ENCODE measurements around the gene SNX30.
A peak's percentile ranks its signal among the peaks of the same experiment; 100 is the strongest.
"Not testable (repeated sequence)": the region's sequence is repeated elsewhere in the genome, so short reads cannot be mapped to it uniquely, and the experiment has no call there.

SNX30 gene, protein sequence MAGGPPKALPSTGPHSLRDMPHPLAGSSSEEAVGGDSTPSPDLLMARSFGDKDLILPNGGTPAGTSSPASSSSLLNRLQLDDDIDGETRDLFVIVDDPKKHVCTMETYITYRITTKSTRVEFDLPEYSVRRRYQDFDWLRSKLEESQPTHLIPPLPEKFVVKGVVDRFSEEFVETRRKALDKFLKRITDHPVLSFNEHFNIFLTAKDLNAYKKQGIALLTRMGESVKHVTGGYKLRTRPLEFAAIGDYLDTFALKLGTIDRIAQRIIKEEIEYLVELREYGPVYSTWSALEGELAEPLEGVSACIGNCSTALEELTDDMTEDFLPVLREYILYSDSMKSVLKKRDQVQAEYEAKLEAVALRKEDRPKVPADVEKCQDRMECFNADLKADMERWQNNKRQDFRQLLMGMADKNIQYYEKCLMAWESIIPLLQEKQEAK

GRCh38 chr9:112750016-112750763 lies at the start of gene SNX30:
Gene SNX30 (plus strand): TSS chr9:112750760. CDS start chr9:112751002, 242 bp downstream.
- peak; percentile 41 for DNase-seq

DNA sequence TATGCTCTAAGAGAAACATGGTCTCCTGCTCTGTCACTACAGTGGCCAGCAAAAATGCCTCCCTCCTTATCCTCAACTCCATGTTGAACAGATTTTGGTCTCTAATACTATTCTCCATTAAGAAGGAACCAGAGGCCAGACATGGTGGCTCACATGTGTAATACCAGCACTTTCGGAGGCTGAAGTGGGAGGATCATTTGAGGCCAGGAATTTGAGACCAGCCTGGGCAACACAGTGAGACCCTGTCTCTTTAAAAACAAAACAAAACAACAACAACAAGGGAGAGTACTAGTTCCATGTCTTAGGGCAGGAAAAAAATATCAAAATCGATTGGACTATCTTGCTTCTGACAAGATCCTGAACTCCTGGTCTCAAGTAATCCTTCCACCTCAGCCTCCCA lies 47.3 kb upstream of the SNX30 start:
- DNase-seq = no peak

- DNase-seq = no peak
Measured at GRCh38 chr9:112705768-112706427, 44.7 kb upstream of the SNX30 start.

DNA sequence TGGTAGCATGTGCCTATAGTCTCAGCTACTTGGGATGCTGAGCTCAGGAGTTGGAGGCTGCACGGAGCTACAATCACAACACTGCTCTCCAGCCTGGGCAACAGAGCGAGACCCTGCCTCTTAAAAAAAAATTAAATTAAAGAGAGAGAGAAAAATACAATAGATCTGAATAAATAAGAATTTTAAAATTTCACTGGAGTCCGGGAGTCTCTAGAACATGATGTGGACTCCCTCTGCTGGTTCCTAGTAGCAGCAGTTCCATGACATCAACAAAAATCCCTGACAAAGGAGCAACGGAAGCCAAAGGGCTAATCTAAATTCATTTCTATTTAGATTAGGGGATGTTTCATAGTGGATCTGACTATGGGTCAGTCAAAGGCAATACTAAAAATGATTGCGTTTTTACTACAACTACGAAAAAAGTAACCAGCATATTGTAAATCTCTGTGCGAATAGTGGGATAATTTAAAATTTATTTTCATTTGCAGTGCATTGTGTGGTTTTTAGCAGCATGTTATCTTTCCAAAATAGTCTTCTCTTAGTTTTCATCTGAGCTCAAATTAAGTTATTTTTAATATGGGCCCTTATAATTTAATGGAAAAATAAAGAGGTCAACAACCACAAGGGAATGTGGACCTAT lies 39.4 kb upstream of the SNX30 start:
- DNase-seq = peak; percentile 58

DNA sequence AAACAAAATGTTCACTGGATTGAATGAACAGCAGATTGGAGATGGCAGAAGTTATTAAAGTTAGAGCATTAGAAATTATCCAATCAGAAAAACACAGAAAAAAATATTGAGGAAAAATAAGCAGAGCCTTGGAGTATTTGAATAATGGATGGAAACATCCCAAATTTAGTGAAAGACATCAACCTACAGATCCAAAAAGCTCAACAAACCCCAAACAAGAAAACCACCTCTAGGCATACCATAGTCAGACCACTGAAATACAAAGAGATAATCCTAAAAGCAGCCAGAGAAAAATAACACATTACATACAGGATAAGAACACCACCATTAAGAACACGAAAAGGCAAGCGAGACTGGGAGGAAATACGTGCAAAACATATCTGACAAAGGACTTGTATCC lies 37.9 kb upstream of the SNX30 start:
- no peak for DNase-seq

DNA sequence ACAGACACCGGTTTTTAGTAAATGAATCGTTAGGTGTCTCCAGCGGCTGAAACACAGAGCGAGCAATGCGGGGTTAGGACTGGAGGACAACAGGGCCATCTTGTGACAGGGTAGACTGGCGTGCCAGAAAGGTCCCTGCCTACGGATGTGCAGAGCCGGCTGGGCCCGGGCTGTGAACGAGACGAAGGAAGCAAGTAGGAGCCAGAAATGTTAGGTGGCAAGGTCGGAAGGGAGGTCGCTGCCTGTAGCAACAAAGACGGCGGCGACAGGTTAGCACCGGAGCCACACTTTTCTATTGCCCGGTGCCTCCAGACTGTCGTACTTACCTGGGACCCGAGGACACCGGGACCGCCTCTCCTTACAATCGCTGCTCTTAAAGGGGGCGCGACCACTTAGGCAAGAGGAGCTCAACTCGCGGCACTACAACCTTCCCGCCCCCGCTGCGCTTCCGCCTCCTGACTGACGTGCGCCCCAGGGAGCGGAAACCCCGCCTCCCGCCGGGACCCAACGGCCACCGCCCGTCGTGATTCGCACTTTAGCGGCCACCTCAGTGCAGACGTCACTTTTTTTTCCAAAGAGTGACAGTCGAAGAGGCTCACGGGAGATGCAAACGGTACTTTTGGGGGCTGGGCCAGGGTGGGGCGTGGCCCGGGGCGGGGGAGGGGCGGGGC lies 32.8 kb upstream of the SNX30 start, which contains the start of gene INIP:
INIP (minus strand) TSS at position 457 of the 671 bp plus-strand sequence. CDS start 1,632 bp downstream, outside the sequence.
- peak; percentile 93 for DNase-seq

- no peak for DNase-seq
Measured at GRCh38 chr9:112719241-112719691, 31.3 kb upstream of the SNX30 start.

GRCh38 chr9:112719696-112720095 lies 30.9 kb upstream of the SNX30 start:
- DNase-seq = no peak

GRCh38 chr9:112720113-112720780 lies 30.3 kb upstream of the SNX30 start:
- DNase-seq = no peak

GRCh38 chr9:112722749-112723148 lies 27.8 kb upstream of the SNX30 start:
- DNase-seq = not testable (repeated sequence)

DNA sequence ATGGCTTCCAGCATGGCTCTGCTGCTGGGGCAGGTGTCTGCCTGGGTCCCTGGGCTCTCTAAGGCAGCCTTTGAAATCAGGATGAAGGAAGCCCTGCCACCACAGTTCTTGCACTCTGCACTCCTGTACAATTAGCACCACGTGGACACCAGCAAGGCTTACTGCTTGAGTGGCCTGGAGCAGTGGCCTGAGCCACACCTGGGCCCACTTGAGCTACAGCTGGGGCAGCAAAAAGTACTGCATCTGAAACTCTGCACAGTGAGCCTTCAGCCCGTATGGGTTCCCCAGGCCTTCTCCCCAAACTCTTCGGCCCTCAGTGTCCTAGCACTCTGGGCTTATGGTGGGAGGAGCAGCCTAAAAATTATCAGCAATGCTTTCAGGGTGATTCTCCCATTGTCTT lies 24.6 kb upstream of the SNX30 start:
- no peak for DNase-seq

DNA sequence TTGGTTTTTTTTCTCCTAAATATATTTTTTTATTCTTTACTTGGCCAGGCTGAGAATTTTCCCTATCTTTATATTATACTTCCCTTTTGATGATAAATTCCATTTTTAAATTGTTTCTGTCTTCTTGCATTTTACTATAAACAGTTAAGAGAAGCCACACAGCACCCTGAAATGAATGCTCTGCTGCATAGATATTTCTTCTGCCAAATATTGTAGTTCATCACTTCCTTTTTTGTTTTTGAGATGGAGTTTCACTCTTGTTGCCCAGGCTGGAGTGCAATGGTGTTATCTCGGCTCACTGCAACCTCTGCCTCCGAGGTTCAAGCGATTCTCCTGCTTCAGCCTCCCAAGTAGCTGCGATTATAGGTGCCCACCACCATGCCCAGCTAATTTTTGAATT lies 24.1 kb upstream of the SNX30 start:
- DNase-seq = no peak

- DNase-seq = no peak
Measured at GRCh38 chr9:112728401-112728800, 22.2 kb upstream of the SNX30 start.

DNA sequence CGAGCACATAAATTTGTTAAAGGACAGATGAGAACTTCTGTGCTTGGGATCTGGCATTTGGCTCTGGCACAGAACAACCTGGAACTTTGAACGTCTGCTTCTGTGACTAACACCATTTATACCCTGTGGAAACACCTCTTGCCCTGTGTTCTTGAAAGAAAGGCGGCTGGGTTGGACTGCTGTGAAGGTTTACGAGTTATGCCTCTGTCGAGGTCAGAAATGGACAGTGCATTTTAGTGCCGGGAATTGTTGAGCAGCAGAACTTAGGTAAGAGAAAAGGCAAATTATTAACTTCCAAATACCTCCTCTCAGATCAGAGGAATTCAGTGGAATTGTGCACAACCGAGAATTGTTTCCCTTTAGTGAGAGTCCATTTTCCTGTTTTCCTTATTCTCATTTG lies 18.6 kb upstream of the SNX30 start:
- no peak for DNase-seq

DNA sequence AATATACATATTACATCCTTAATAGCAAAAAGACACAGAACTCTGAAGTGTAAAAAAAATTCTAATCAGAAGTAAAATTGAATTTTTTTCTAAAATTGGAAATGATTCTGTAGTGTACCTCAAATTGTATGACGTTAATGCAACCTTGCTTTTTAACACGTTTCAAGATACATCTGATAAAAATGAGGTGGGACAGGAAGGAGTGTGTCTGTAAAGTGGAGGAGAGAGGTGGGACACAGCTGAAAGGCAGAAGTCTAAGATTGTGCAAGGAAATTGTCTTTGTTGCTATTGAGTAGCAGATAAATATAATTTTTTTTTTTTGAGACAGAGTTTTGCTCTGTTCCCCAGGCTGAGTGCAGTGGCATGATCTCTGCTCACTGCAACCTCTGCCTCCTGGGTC lies 15.7 kb upstream of the SNX30 start:
- DNase-seq = no peak

- DNase-seq = no peak
Measured at GRCh38 chr9:112743216-112743836, 7.2 kb upstream of the SNX30 start.

DNA sequence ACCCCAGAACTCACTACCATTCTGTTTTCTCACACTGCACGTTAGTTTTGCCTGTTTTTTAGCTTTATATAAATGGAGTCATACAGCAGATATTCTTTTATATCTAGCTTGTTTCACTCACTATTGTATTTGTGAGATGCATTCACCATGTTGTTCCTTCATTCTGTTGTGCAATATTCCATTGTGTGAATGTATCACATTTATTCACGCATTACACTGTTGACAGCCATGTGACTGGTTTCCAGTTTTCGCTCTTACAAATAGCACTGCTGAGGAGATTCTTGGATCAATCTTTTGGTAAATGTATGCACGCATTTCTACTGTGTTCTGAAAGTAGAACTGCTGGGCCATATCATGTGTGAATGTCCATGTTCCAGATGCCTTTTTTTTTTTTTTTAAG lies 6.4 kb upstream of the SNX30 start:
- no peak for DNase-seq

DNA sequence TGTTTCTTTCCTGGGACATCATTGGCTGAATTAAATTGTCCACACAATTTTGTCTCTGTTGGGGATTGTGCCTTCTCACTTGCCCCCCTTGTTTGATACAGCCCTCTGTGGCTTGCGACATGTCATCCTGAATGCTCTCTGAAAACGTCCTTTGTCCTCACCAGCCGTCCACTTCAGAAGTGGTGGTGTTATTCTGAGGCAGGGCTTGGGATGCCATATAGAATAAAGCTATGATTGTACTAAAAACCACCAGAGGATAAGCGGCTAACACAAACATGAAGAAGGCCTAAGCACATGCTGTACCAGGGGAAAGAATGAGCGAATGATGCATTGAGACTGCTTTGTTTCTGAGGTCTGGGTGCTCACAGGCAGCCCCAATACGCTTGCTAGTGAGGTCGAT lies 3.5 kb upstream of the SNX30 start:
- DNase-seq = no peak

- DNase-seq = no peak
Measured at GRCh38 chr9:112750764-112751055, 150 bp downstream of the SNX30 start.

DNA sequence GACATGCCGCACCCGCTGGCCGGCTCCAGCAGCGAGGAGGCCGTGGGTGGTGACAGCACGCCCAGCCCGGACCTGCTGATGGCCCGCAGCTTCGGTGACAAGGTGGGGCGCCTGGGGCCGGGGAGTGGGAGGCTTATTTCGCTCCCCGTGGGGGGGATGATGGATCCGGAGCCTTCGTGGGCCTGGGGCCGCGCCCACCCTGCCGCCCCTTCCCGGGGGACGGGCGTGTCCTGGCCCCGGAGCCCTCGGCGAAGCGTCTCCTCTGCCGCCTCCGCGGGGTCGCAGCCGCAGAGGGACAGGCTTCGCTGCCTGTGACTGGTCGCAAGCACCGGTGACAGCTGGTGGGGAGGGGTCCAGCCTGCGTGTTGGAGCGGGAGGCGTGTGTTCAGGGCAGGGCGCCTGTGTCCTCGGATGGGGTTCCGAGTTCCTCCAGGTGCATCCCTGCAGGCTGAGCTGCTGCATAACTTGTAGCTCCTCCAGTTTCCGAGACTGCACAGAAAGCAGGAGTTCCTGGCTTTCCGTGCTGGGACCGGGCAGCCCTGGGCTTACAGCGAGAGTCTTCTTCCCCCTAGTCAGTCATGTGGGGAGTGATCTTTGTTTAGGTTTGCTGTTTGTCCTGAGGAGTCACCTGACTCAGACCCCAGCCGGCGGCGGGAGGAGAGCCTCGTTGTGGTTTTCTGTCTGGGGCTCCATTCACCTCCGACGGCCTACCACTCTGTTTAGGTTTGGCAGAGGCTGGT lies 666 bp downstream of the SNX30 start:
- no peak for DNase-seq
